HG02852 (cell line): ENCODE results near the gene OR2T3.
A peak's percentile ranks its signal among the peaks of the same experiment; 100 is the strongest.
"Not testable (repeated sequence)": the region's sequence is repeated elsewhere in the genome, so short reads cannot be mapped to it uniquely, and the experiment has no call there.

Source experiments
- ATAC-seq: cut with Tn5 transposase; IDR thresholded peaks from one replicate; pipeline ENCODE4 v1.9.1; 2021; ENCODE audit warnings: mild to moderate bottlenecking, moderate library complexity; ENCODE audit not compliant: unreplicated experiment

OR2T3 gene, protein sequence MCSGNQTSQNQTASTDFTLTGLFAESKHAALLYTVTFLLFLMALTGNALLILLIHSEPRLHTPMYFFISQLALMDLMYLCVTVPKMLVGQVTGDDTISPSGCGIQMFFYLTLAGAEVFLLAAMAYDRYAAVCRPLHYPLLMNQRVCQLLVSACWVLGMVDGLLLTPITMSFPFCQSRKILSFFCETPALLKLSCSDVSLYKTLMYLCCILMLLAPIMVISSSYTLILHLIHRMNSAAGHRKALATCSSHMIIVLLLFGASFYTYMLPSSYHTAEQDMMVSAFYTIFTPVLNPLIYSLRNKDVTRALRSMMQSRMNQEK

DNA sequence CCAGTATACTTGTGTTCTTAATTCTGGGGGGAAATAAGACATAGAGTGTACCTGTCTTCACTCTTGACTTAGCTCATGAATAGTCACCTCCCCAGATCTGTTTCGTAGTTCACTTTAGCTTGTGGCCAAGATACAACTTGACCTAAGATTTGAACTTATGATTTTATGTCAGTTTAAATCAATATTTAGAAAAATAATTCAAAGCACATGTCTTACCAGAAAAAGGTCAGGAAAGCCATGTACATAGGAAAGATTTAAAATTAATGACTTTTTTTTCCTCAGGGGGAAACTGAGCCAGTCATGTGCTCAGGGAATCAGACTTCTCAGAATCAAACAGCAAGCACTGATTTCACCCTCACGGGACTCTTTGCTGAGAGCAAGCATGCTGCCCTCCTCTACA lies at the start of gene OR2T3:
TSS of gene OR2T3 (plus strand) at position 301 of the 400 bp plus-strand sequence. CDS start at position 301, 0 bp downstream.
- not testable (repeated sequence) for ATAC-seq

- peak; percentile 50 for ATAC-seq
Measured at GRCh38 chr1:248427526-248428191, 45.5 kb upstream of the OR2T3 start.

DNA sequence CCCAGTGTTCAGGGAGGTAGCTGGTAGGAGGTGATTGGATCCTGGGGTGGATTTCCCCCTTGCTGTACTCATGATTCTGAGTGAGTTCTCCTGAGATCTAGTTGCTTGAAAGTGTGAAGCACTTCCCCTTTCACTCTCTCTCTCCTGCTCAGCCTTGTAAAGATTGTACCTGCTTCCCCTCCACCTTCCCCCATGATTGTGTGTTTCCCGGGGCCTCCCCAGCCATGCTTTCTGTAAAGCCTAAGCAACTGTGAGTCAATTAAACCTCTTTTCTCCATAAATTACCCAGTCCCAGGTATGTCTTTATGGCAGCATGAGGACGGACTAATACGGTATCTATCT lies 45.0 kb upstream of the OR2T3 start:
- peak; percentile 99 for ATAC-seq

DNA sequence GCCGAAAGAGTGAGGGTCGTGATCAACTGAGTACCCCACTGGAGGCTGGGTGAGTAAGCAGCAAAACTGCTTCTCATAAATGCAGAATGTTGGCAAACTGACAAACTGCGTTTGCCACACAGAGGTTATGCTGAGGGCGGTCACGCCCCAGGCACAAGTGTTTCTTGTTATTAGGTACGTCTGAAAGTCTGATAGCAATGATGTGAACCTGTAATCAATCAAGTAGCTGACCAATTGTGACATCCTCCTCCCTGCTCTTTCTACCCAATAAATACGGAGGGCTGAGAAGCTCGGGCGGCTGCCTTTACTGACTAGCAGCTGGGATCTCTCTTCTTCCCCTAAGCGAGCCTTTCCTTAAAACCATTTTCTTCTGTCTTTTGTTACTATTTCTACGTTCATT lies 41.5 kb upstream of the OR2T3 start:
- not testable (repeated sequence) for ATAC-seq

- ATAC-seq, result not testable (repeated sequence)
Measured at GRCh38 chr1:248432201-248432600, 41.0 kb upstream of the OR2T3 start.

GRCh38 chr1:248433811-248434415 lies 39.2 kb upstream of the OR2T3 start:
- not testable (repeated sequence) for ATAC-seq

DNA sequence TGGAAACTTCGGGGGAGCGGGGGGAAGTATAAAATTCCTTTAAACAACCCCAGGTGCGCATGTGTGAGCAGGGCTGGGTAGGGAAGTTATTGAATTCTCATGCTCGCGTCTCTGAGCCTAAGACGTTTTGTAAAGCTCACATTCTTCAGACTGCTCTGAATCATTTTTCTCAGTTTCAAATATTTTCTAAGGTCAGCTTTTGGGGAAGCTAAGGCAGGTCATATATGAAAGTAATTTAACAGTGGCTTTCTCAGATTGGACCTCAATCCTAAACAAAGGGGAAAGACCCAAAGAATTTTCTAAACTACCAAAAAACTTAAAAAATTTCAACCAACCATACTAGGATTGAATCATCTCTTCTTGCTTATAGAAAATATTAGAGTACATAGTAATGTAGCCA lies 38.2 kb upstream of the OR2T3 start:
- ATAC-seq, result not testable (repeated sequence)

DNA sequence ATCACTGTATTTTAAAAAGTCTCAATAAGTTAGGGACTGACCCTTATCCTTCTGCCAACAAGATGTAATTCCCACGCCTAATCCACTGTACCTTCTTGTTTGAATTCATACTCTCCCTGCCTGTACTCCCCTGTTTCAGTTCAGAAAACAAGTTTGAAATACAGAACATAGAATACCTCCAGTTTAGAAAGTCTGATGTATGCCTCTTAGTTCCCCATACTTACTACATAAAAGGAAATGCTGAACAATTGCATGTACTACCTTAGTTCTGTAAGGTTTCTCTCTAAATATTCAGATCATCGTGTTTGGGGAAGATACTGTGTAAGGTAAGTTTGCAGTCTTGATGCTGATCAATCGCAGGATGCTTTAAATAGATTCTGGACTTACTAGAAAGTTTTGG lies 36.8 kb upstream of the OR2T3 start:
- peak; percentile 67 for ATAC-seq

DNA sequence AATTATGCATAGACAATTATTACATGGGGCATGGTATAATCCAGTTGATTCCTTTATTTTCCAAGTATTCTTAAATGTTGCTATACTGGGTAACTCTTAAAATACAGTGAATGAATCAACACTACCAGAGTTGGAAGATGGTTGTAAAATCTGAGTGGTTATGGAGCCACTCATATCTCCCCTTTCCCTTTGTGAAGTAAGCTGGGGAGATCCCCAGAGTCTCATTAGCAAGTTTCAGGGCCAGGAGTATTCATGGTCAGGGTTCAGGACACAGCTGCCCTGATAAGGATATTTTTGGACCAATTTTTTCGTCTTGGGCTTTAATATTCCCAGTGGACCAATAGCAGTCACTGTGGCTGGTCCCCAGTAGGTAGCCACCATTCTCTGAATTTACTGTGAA lies 34.5 kb upstream of the OR2T3 start:
- ATAC-seq, result peak; percentile 49

- ATAC-seq, result not testable (repeated sequence)
Measured at GRCh38 chr1:248439283-248439682, 33.9 kb upstream of the OR2T3 start.

DNA sequence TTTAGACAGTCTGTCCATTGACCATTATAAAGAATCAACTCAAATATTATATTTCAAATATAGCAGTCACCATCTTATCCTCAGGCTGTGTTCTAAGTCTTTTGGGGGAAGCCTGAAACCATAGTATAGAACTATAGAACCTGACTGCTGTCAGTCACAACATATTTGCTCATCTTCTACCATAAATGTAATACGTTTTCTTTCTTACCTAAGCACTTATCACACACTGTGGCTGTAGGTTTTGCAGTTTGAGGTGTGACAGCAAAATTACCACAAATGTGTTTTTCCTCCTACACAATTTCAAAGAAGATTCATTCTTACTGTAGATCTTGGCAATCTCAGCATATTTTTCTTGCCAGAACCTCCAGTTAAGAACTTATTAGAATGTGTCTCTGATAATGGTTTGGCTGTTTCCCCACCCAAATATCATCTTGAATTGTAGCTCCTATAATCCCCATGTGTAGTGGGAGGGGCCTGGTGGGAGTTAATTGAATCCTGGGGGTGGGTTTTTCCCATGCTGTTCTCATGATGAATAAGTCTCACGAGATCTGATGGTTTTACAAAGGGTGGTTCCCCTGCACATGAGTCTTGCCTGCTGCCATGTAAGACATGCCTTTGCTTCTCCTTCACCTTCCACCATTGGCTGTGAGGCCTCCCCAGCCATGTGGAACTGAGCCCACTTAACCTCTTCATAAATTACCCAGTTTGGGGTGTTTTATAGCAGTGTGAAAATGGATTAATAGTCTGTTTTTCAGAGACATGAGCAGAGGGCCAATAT lies 30.5 kb upstream of the OR2T3 start:
- ATAC-seq, result not testable (repeated sequence)

DNA sequence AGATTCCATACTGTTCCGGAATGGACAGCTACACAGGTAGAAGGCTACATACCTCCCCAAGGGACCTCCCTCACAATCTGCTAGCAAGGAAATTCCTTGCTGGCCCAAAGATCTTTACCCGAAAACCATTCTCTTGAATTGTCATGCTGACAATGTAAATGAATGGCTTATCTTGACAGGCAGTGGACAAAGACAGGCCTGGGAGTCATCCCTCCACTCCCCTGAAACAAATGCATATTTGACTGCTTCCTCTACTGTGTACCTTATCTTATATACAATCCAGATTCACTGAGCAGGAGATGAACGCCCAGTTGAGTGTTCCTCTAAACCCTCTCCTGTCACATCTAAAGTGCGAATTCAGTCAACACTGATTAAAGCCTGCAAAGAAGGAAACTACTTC lies 28.5 kb upstream of the OR2T3 start:
- not testable (repeated sequence) for ATAC-seq

- ATAC-seq, result not testable (repeated sequence)
Measured at GRCh38 chr1:248445399-248445798, 27.8 kb upstream of the OR2T3 start, which contains the start of gene OR2T2. Gene OR2T2, plus strand, starts transcription at chr1:248445637. Its CDS starts 7,161 bp downstream, at chr1:248452798.

DNA sequence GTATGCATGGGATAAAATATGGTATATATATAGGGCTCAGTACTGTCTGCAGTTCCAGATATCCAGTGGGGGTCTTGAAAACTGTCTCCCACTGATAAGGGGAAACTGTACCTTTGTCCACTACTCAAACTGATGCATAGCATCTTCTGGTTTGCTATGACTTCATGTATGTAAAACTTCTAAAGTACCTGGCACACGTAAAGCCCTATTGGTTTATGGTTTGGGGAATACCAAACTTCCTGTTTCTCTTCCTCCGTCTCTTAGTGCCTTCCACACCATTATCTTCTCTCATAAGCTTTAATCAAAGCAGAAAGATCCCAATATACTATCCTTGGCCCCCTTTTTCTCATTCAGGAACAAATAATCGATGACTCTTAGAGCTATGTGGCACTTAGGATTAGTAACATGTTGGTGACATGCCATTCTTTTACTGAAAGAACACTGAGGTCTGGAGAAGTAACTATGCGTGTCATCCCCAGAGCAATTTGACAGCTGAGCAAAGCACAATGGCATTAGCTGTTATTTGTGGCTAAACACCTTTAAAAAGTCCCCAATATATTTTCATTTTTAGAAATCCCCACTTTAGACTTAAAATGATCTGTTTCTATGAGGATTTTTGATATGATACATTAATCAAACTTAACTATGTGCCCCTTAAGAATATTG lies 24.6 kb upstream of the OR2T3 start:
- peak; percentile 59 for ATAC-seq

DNA sequence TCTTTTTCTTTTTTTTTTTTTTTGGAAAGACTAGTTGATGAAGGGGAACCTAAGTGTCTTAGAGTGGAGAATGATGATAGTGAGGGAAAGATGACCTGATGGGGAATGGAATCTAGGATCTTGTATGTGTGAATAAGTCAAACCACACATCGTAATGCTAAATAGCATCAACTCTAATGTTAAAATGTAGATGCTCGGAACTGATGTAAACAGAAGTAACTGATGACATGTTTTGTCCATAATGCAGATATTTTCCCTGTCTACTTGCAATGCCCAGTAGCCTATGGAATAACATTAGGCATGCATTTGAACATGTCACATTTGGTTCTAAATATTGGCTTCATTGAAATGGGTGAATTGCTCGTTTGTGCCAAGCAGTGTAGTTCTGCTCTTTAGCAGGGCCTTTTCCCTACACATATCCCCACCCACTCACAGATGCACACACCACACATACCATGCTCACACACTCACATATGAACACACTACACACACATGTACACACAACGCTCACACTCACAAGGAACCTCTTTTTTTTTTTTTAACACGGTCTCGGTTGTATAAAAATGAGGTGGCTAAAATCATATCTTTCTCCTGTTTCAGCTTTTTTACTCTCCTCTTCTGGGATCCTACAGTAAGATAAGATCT lies 23.2 kb upstream of the OR2T3 start:
- not testable (repeated sequence) for ATAC-seq

- peak; percentile 60 for ATAC-seq
Measured at GRCh38 chr1:248450466-248451145, 22.5 kb upstream of the OR2T3 start.

DNA sequence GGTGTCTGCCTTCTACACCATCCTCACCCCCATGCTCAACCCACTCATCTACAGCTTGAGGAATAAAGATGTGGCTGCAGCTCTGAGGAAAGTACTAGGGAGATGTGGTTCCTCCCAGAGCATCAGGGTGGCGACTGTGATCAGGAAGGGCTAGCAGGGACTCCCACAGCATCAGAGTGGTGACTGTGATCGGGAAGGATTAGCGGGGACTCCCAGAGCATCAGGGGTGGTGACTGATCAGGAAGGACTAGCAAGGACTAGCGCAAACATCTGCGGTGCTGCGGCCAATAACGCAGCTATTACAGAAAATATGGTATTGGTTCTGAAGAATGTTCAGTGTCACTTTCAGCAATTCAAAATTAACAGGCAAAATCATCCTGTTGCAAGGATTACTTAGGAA lies 19.5 kb upstream of the OR2T3 start:
- ATAC-seq, result not testable (repeated sequence)

- not testable (repeated sequence) for ATAC-seq
Measured at GRCh38 chr1:248455045-248455444, 18.1 kb upstream of the OR2T3 start.

- not testable (repeated sequence) for ATAC-seq
Measured at GRCh38 chr1:248456635-248457034, 16.5 kb upstream of the OR2T3 start.
